Activated T-helper 1 cell treated with anti-CD3 and anti-CD28 coated beads, Interleukin-2, amount 50 U/mL, for 16 hours (primary cell): ENCODE results near the gene LY86.

ENCODE experiments used
- DNase-seq, 2 donors: peaks; one replicate each; pipeline ENCODE4 v3.0.0-alpha.2; 2020; ENCODE audit warnings: low read depth in 1 of 2, low spot score in 1 of 2

Gene LY86

GRCh38 chr6:6569811-6570164 is 18.7 kb upstream of the LY86 start:
- DNase-seq, result no peak

- DNase-seq, result no peak
Observed at GRCh38 chr6:6570929-6571671, 17.4 kb upstream of the LY86 start.

DNA sequence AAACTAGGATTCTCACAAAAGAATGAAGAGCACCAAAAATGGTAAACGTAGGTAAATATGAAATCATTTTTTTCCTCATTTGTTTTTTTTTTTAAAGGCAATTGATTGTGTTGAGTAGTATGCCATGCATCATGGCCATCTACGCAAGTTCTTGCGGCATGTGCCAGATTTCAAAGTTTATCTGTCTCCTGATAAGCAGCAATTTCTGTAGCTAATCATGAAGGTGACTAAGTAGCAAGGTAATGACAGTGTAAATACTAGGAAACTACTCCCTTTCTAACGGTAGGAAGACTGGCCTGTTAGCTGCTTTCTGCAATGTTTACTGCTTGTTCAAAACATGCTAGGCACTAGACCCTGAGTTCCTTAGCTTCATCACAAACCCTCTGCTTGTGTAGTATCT is 13.4 kb upstream of the LY86 start:
- no peak for DNase-seq

GRCh38 chr6:6577735-6578134 is 10.8 kb upstream of the LY86 start:
- no peak for DNase-seq

- no peak for DNase-seq
Observed at GRCh38 chr6:6579281-6579680, 9.2 kb upstream of the LY86 start.

- no peak for DNase-seq
Observed at GRCh38 chr6:6580225-6580856, 8.2 kb upstream of the LY86 start.

- DNase-seq, result no peak
Observed at GRCh38 chr6:6581054-6581453, 7.5 kb upstream of the LY86 start.

DNA sequence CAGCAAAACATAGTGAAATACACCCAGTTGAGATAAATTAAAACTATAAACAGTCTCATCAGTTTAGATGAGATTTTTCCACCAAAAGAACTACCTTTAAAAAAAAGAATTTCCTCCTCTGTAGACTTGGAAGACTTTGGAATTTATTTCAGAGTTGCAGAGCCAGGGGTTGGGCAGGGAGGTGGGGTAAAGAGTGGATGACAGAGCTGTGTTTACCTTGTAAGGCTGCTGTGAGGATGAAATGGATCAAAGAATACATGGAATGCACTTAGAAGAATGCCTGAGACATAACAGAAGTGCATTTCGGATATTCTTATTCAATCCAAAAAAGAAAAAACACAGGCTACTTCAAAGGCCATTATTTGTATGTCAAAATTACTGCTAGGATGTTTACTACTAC is 6.4 kb upstream of the LY86 start:
- DNase-seq, result no peak

DNA sequence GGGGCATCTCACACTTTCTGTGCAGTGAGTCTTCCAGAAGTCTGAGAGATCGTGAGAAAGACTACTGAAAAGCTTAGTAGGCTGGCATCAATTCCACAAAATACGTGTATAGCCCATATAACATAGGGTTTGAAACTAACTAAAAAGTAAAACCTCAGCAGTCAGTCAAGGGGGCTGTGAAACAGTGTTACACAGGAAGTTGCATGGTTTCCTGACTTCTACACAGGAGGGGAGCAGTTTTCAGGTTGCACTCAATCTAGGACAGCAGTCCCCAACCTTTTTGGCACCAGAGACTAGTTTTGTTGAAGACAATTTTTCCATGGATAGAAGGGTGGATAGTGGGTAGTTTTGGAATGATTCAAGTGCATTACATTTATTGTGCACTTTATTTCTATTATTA is 4.7 kb upstream of the LY86 start:
- DNase-seq, result no peak

GRCh38 chr6:6584310-6585002 is 4.1 kb upstream of the LY86 start:
- DNase-seq, result no peak

DNA sequence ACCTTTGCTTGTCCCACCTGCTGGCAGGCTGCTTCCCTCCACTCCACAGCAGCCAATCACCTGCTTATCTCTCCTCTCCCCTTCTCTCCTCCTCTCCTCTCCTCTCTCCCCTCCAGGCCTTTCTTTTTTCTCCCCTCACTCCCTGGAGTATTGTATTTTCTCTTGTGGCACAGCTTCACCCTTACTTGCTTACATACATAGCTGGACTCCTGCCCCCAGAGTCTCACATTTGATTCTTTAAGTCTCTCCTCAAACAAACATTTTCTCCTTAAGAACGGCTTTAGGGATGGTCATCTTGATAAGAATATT is 3.6 kb upstream of the LY86 start:
- no peak for DNase-seq

GRCh38 chr6:6586167-6586566 is 2.4 kb upstream of the LY86 start:
- DNase-seq, result no peak

GRCh38 chr6:6586671-6587526 is 1.6 kb upstream of the LY86 start:
- DNase-seq, result no peak

DNA sequence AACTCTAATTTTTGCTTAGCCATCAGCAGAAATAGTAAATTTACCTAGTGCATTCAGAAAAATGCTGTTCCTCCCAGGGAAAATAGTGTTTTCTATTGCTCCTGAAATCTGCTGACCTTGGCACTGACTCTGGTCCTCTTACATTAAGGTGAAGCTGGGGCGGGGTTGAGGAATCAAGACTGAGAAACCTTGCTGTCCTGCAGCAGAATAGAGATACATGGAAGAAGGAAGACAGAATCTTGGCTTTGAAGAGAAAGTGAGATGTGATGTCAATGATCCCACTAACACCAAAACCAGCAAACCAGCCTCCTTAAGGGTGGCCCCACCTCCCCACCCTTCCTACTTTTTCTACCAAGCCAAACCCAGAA is 840 bp upstream of the LY86 start:
- no peak for DNase-seq

GRCh38 chr6:6588924-6589709 is 597 bp downstream of the LY86 start:
- DNase-seq, result no peak

- DNase-seq, result no peak
Observed at GRCh38 chr6:6590530-6590929, 2.0 kb downstream of the LY86 start.

DNA sequence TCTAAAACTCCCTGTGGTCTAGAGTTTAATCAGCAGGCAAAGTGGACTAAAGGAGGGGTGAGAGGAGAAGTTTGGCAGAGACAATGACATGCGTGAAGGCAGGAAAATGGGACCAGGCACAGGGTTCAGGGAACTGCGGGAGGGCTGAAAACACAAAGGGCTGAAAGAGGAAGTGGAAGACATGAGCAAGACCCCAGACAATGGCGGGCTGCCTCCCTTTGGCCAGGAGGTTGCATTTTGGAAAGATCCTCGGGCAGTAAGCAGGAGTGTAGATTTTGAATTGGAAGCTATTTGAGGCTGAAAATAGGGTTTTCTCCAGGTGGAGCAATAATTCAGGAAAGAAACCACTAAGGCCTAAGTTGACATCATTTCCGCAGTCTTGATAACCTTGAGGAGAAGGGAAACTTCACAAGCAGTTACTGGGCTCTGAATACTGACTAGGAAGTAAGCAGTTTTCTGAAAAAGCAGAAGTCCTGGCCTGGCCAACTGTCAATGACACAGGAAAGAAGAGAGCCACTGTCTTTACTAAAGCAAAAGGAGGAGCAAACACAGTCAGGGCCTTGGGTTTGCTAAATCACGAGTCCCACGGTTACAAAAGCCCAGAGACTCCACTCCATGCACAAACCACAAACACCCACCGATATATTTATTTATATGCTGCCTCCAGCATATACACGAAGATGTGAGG is 3.4 kb downstream of the LY86 start:
- no peak for DNase-seq

- no peak for DNase-seq
Observed at GRCh38 chr6:6592826-6593475, 4.4 kb downstream of the LY86 start.

GRCh38 chr6:6593867-6594468 is 5.4 kb downstream of the LY86 start:
- no peak for DNase-seq

DNA sequence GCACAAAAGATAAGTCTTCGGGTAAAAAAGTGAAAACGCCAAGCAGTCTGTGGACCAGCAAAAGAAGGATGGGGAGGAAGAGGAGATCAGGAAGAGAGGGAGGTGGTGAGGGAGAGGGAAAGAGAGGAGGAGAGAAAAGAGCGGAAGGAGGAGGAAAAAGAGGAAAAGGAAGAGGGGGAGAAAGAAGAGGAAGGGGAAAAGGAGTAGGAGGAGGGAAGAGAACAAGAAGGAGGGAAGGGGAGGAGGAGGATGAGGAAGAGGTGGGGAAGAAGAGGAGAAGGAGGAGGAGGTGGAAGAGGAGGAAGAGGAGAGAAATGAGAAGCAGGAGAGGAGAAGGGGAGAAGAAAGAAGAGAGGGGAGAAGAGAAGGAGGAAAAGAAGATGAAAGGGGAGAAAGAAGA is 6.5 kb downstream of the LY86 start:
- DNase-seq, result no peak
